A673 (cell line): ENCODE data around the gene SHROOM2. TPM values are rescaled to one million over a fixed set of nuclear protein-coding genes. Genes with fewer than 3 reads are reported as not detected.

ENCODE experiments used
- BruUV-seq: library from RNA; stranded (reverse); fragments of 400-500 nt; replicated peaks from 2 replicates; lab custom pipeline; 2021; lab: Mats Ljungman, UMichigan
- CTCF ChIA-PET: fragments of 300-600 bp; sonication (Branson Sonifier 250); formaldehyde crosslinking; loops from one replicate; lab custom pipeline; 2022; ENCODE audit warnings: antibody characterized with exemption; lab: Charles Lee
- POLR2A ChIA-PET: fragments of 300-600 bp; sonication (Branson Sonifier 250); formaldehyde crosslinking; loops from one replicate; lab custom pipeline; 2022; ENCODE audit warnings: antibody characterized with exemption; ENCODE audit not compliant: low non-redundant PET; lab: Charles Lee
- DNase-seq: peaks from one replicate; pipeline ENCODE4 v3.0.0-alpha.2; 2015; ENCODE audit warnings: low spot score
- H3K27ac ChIP-seq: fragments of 200-600 bp; sonication (generic); 2 replicates; pipeline ENCODE4 v1.5.1; 2016; ENCODE audit warnings: mixed run types, low read depth, mild to moderate bottlenecking, mixed read lengths, antibody characterized with exemption, low read length; ENCODE audit not compliant: poor library complexity, severe bottlenecking
- H3K27me3 ChIP-seq: fragments of 200-600 bp; sonication (generic); replicated peaks from 2 replicates; pipeline ENCODE4 v1.6.1; 2017; ENCODE audit warnings: mixed run types, low read depth, mild to moderate bottlenecking, mixed read lengths, antibody characterized with exemption, low read length; ENCODE audit not compliant: insufficient read depth, poor library complexity
- H3K36me3 ChIP-seq: fragments of 200-600 bp; sonication (generic); 2 replicates; pipeline ENCODE4 v1.6.1; 2016; ENCODE audit warnings: mixed run types, mild to moderate bottlenecking, mixed read lengths, antibody characterized with exemption, low read length; ENCODE audit not compliant: insufficient read depth, poor library complexity, severe bottlenecking
- H3K4me1 ChIP-seq: fragments of 200-600 bp; sonication (generic); 2 replicates; pipeline ENCODE4 v1.6.1; 2017; ENCODE audit warnings: mixed run types, mild to moderate bottlenecking, mixed read lengths, antibody characterized with exemption, low read length; ENCODE audit not compliant: insufficient read depth, poor library complexity, severe bottlenecking
- H3K4me3 ChIP-seq: fragments of 200-600 bp; sonication (generic); 2 replicates; pipeline ENCODE4 v1.5.1; 2016; ENCODE audit warnings: low read depth, mixed run types, mild to moderate bottlenecking, mixed read lengths, low read length; ENCODE audit not compliant: poor library complexity, severe bottlenecking
- H3K9me3 ChIP-seq: fragments of 200-600 bp; sonication (generic); 2 replicates; pipeline ENCODE4 v1.6.1; 2016; ENCODE audit warnings: mixed run types, low read depth, mild to moderate bottlenecking, mixed read lengths, antibody characterized with exemption, low read length; ENCODE audit not compliant: poor library complexity, severe bottlenecking
- CTCF ChIP-seq: fragments of 300-800, 200-600 bp; sonication (generic); conservative IDR thresholded peaks from 2 replicates; pipeline ENCODE4 v1.5.1; 2017; ENCODE audit warnings: low read depth, mild to moderate bottlenecking, antibody characterized with exemption, low read length, moderate library complexity, mixed read lengths
- EZH2 ChIP-seq: fragments of 200-600 bp; sonication (generic); IDR thresholded peaks from 2 replicates; pipeline ENCODE4 v1.6.1; 2017; ENCODE audit warnings: borderline replicate concordance, low read depth, mild to moderate bottlenecking, mixed read lengths, antibody characterized with exemption, low read length; ENCODE audit not compliant: poor library complexity, severe bottlenecking
- intact Hi-C: fragments of 100-400 bp; cut with micrococcal nuclease; formaldehyde crosslinking; loops from one replicate; pipeline ENCODE4 v1.10.0; 2022; ENCODE audit not compliant: unreplicated experiment
- total RNA-seq: library from RNA; stranded (reverse); gene quantifications from 2 replicates; pipeline ENCODE4 v1.2.3, GENCODE V29; 2021

The SHROOM2 gene
- total RNA-seq, 1 experiment from 2014 or later: 3.7 TPM

GRCh38 chrX:9905721-9906120, 119.5 kb downstream of the SHROOM2 start:
- Histone ChIP-seq H3K4me3 (no peak overlapping the region), H3K27ac (no peak overlapping the region), H3K4me1 (no peaks in the 10 kb centered on the region), H3K36me3 (no peaks in the 10 kb centered on the region), H3K27me3 (no peaks in the 10 kb centered on the region), H3K9me3 (no peaks in the 10 kb centered on the region)
- ChIA-PET CTCF (no interaction called here), POLR2A (no interaction called here)
- TF ChIP-seq EZH2 (no peak), CTCF (no peak)
- no TSS peak for BruUV-seq
- intact Hi-C loops: no loop called here
- DNase-seq: no peak

GRCh38 chrX:9906919-9907318, 120.7 kb downstream of the SHROOM2 start:
- no peak overlapping the region for H3K4me3 ChIP-seq
- ChIA-PET CTCF (no interaction called here), POLR2A (no interaction called here)
- H3K36me3 ChIP-seq: no peaks in the 10 kb centered on the region
- DNase-seq: no peak
- no TSS peak for BruUV-seq
- no peaks in the 10 kb centered on the region for H3K4me1 ChIP-seq
- no peak for TF ChIP-seq CTCF
- no peak for TF ChIP-seq EZH2
- intact Hi-C loops: no loop called here
- H3K27me3 ChIP-seq: no peaks in the 10 kb centered on the region
- no peak overlapping the region for H3K27ac ChIP-seq
- no peaks in the 10 kb centered on the region for H3K9me3 ChIP-seq

GRCh38 chrX:9907645-9908387, 121.6 kb downstream of the SHROOM2 start:
- DNase-seq: no peak
- CTCF ChIA-PET: no interaction called here
- Histone ChIP-seq H3K27me3 (no peaks in the 10 kb centered on the region), H3K4me1 (no peaks in the 10 kb centered on the region), H3K27ac (no peak overlapping the region), H3K4me3 (no peak overlapping the region), H3K9me3 (no peaks in the 10 kb centered on the region), H3K36me3 (no peaks in the 10 kb centered on the region)
- BruUV-seq: no TSS peak
- no peak for TF ChIP-seq CTCF
- TF ChIP-seq EZH2: no peak
- POLR2A ChIA-PET: no interaction called here
- intact Hi-C loops: no loop called here
